Endothelial cell of umbilical vein (primary cell): ENCODE results near the gene CTBP2. TPM values are rescaled to one million over a fixed set of nuclear protein-coding genes. Genes with fewer than 3 reads are reported as not detected.

Experiments
- BruUV-seq: library from RNA; stranded (reverse); fragments of 400-500 nt; replicated peaks from 2 replicates; lab custom pipeline; 2021; lab: Mats Ljungman, UMichigan
- CTCF ChIA-PET: fragments of 300-600, 350-600 bp; sonication (Branson Sonifier 250); formaldehyde crosslinking; loops from one replicate; lab custom pipeline; 2021; ENCODE audit warnings: antibody characterized with exemption, inconsistent platforms; lab: Charles Lee
- POLR2A ChIA-PET: fragments of 300-600, 350-600 bp; sonication (Branson Sonifier 250); formaldehyde crosslinking; loops from one replicate; lab custom pipeline; 2021; ENCODE audit warnings: antibody characterized with exemption, inconsistent platforms; lab: Charles Lee
- DNase-seq: peaks from one replicate; pipeline ENCODE4 v3.0.0-alpha.2; 2011; ENCODE audit warnings: low read depth, low spot score
- FAIRE-seq: peaks from 2 replicates; lab custom pipeline; 2011; peaks lifted over from hg19 to GRCh38; lab: Jason Lieb, UNC
- H2AFZ ChIP-seq: 2 replicates; pipeline ENCODE4 v1.6.0; 2012; ENCODE audit warnings: low read depth, low read length, control low read depth, inconsistent platforms
- H3K27ac ChIP-seq: 2 replicates; pipeline ENCODE4 v1.5.1; 2011; ENCODE audit warnings: low read depth, mild to moderate bottlenecking, control low read depth, low read length, moderate library complexity; ENCODE audit not compliant: insufficient read depth
- H3K27me3 ChIP-seq, 2 experiments: 2 replicates each; pipeline versions ENCODE4 v1.6.0 to v1.6.1; 2011; ENCODE audit warnings: low read length in 2 of 2, mixed read lengths in 1 of 2; ENCODE audit not compliant: control insufficient read depth in 2 of 2, insufficient read depth in 2 of 2
- H3K36me3 ChIP-seq, 2 experiments: 2 replicates in 1 of 2; 3 replicates in 1 of 2; pipeline ENCODE4 v1.5.1; 2011; ENCODE audit warnings: low read length in 2 of 2, mild to moderate bottlenecking in 1 of 2, moderate library complexity in 1 of 2; ENCODE audit not compliant: control insufficient read depth in 2 of 2, insufficient read depth in 2 of 2; ENCODE audit errors: extremely low read depth in 1 of 2
- H3K4me1 ChIP-seq: 3 replicates; pipeline ENCODE4 v1.5.1; 2011; ENCODE audit warnings: mild to moderate bottlenecking, low read length; ENCODE audit not compliant: control insufficient read depth, insufficient read depth; ENCODE audit errors: extremely low read depth
- H3K4me2 ChIP-seq: 2 replicates; pipeline ENCODE4 v1.6.1; 2011; ENCODE audit warnings: low read length, control low read depth, mixed read lengths; ENCODE audit not compliant: insufficient read depth
- H3K4me3 ChIP-seq, 3 experiments: fragments of 200-600 bp in 1 of 3; sonication (generic), shearing (Covaris generic) in 1 of 3; replicated peaks in 1 of 3; 2 replicates each; pipeline ENCODE4 v1.5.1; 2011 to 2016; ENCODE audit warnings: control low read depth in 3 of 3, low read length in 3 of 3, mild to moderate bottlenecking in 2 of 3, inconsistent platforms in 1 of 3, low read depth in 1 of 3, moderate library complexity in 1 of 3; ENCODE audit not compliant: insufficient read depth in 1 of 3
- H3K79me2 ChIP-seq: 2 replicates; pipeline ENCODE4 v1.6.0; 2012; ENCODE audit warnings: low read length, inconsistent platforms; ENCODE audit not compliant: control insufficient read depth, insufficient read depth
- H3K9ac ChIP-seq: replicated peaks from 2 replicates; pipeline ENCODE3; 2011; ENCODE audit warnings: low read length, control low read depth; ENCODE audit not compliant: insufficient read depth; ENCODE audit errors: extremely low read depth
- H3K9me1 ChIP-seq: replicated peaks from 3 replicates; pipeline ENCODE4 v1.6.0; 2011; ENCODE audit warnings: mild to moderate bottlenecking, low read length; ENCODE audit not compliant: control insufficient read depth, insufficient read depth; ENCODE audit errors: extremely low read depth
- H3K9me3 ChIP-seq: replicated peaks from 2 replicates; pipeline ENCODE4 v1.5.1; 2012; ENCODE audit warnings: low read length, inconsistent platforms; ENCODE audit not compliant: control insufficient read depth, insufficient read depth
- H4K20me1 ChIP-seq: replicated peaks from 2 replicates; pipeline ENCODE3; 2011; ENCODE audit warnings: mild to moderate bottlenecking, low read length; ENCODE audit not compliant: control insufficient read depth, insufficient read depth; ENCODE audit errors: extremely low read depth
- EZH2 ChIP-seq: IDR thresholded peaks from 2 replicates; pipeline ENCODE4 v1.6.1; 2012; ENCODE audit warnings: borderline replicate concordance, low read depth, mild to moderate bottlenecking, moderate library complexity, low read length, inconsistent platforms; ENCODE audit not compliant: severe bottlenecking
- FOS ChIP-seq: IDR thresholded peaks from 2 replicates; pipeline ENCODE4 v1.6.1; 2011; ENCODE audit warnings: mild to moderate bottlenecking, low read length, moderate library complexity, borderline replicate concordance; ENCODE audit not compliant: insufficient read depth
- GATA2 ChIP-seq: IDR thresholded peaks from 2 replicates; pipeline ENCODE4 v1.7.0; 2011; ENCODE audit warnings: low read depth, mild to moderate bottlenecking, moderate library complexity, mixed read lengths, low read length; ENCODE audit not compliant: insufficient read length, insufficient read depth
- JUN ChIP-seq: IDR thresholded peaks from 2 replicates; pipeline ENCODE4 v1.6.1; 2011; ENCODE audit warnings: borderline replicate concordance, low read depth; ENCODE audit not compliant: insufficient read length, insufficient read depth
- MYC ChIP-seq: IDR thresholded peaks from one replicate; pipeline ENCODE4 v1.6.1; 2011; ENCODE audit warnings: mild to moderate bottlenecking, low read depth, low read length
- POLR2A ChIP-seq: IDR thresholded peaks from 2 replicates; pipeline ENCODE4 v1.6.1; 2012; ENCODE audit warnings: low read depth, mild to moderate bottlenecking, control low read depth, low read length
- POLR2AphosphoS5 ChIP-seq: IDR thresholded peaks from 2 replicates; pipeline ENCODE4 v1.6.1; 2012; ENCODE audit warnings: low read depth, mild to moderate bottlenecking, control low read depth, low read length, moderate library complexity; ENCODE audit not compliant: insufficient read depth
- dilution Hi-C: fragments of 300-500 bp; cut with MboI; formaldehyde crosslinking; loops from one replicate; pipeline ENCODE4 v1.15.0; 2019; ENCODE audit warnings: low sequenced_read_pairs; ENCODE audit not compliant: extremely low pct_ligation_motif_present
- intact Hi-C: fragments of 100-400 bp; cut with micrococcal nuclease; formaldehyde crosslinking; loops from one replicate; pipeline ENCODE4 v1.10.0; 2022
- polyA plus RNA-seq, 4 experiments: library from polyadenylated mRNA; depleted of rRNA in 3 of 4; stranded (reverse) in 3 of 4; unstranded in 1 of 4; fragments of >200 nt; gene quantifications; 2 replicates each; pipeline versions ENCODE4 v1.2.1 to v1.2.3, GENCODE V29; 2011 to 2012; ENCODE audit warnings: missing spikeins in 1 of 4
- total RNA-seq: library from RNA; stranded (reverse); gene quantifications from 2 replicates; pipeline ENCODE4 v1.2.3, GENCODE V29; 2021
- TF ChIP-seq, protein P1 (sequence below): IDR thresholded peaks from 2 replicates; pipeline ENCODE4 v1.6.1; 2011; ENCODE audit not compliant: insufficient read depth, insufficient read length
- TF ChIP-seq, protein P2 (sequence below), 2 donors: IDR thresholded peaks; 1 replicate in 1 of 2; 2 replicates in 1 of 2; pipeline ENCODE4 v1.5.1; 2011; ENCODE audit warnings: low read length in 2 of 2, mild to moderate bottlenecking in 2 of 2, moderate library complexity in 2 of 2, control low read depth in 1 of 2, inconsistent platforms in 1 of 2, low read depth in 1 of 2; ENCODE audit not compliant: insufficient read depth in 1 of 2; ENCODE audit errors: extremely low read depth in 1 of 2

The CTBP2 gene
- total and polyA plus RNA-seq, 2 donors (not counting 3 experiments of a cell fraction or from before 2014, with no cell fraction given), result 118 to 128 TPM

DNA sequence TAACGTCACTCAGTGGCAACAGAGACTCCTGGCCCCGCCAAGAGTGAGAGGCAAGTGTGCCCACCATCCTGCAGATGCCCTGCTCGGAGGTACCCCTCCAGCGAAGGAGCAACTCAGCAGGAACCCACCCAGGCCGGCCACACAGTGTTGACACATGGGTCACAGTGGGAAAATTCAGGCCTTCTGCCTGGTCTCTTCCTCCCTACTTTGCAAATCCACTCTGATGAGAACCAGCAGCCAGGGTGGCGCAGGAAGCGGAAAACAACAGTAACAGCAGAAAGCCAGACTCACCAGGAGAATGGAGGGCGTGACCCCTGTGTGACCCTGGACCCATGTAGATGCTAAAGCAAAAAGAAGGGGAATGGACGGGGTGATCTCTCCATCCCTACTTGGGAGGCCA, 53.8 kb downstream of the CTBP2 start:
- TF ChIP-seq FOS, result no peak
- TF ChIP-seq MYC, result no peak
- no peak for TF ChIP-seq JUN
- TF ChIP-seq, protein P1, sequence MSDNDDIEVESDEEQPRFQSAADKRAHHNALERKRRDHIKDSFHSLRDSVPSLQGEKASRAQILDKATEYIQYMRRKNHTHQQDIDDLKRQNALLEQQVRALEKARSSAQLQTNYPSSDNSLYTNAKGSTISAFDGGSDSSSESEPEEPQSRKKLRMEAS, result no peak
- TF ChIP-seq EZH2, result no peak
- no peak for TF ChIP-seq GATA2
- TF ChIP-seq, protein P2, sequence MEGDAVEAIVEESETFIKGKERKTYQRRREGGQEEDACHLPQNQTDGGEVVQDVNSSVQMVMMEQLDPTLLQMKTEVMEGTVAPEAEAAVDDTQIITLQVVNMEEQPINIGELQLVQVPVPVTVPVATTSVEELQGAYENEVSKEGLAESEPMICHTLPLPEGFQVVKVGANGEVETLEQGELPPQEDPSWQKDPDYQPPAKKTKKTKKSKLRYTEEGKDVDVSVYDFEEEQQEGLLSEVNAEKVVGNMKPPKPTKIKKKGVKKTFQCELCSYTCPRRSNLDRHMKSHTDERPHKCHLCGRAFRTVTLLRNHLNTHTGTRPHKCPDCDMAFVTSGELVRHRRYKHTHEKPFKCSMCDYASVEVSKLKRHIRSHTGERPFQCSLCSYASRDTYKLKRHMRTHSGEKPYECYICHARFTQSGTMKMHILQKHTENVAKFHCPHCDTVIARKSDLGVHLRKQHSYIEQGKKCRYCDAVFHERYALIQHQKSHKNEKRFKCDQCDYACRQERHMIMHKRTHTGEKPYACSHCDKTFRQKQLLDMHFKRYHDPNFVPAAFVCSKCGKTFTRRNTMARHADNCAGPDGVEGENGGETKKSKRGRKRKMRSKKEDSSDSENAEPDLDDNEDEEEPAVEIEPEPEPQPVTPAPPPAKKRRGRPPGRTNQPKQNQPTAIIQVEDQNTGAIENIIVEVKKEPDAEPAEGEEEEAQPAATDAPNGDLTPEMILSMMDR (IDR thresholded peaks at IDR 0.05; ENCODE audit: extremely low read depth in 1 of 2, insufficient read depth in 1 of 2, low read depth in 1 of 2, low read length in 2 of 2), result no peak
- no peak for TF ChIP-seq POLR2A
- no peak for TF ChIP-seq POLR2AphosphoS5
- ChIA-PET CTCF (no interaction called here), POLR2A (no interaction called here)
- BruUV-seq, result no TSS peak
- Histone ChIP-seq H3K27me3 (no peaks in the 10 kb centered on the region), H3K27ac (no peak overlapping the region), H3K4me1 (peaks cover 3% of the 10 kb centered on the region), H3K9me3 (no peaks in the 10 kb centered on the region), H3K4me3 (no peak overlapping the region), H4K20me1 (peaks cover 6% of the 10 kb centered on the region), H3K4me2 (no peak overlapping the region), H3K36me3 (peaks cover 2 to 45% of the 10 kb centered on the region in 2 experiments), H3K9me1 (no peaks in the 10 kb centered on the region), H3K79me2 (peaks cover 99% of the 10 kb centered on the region), H3K9ac (no peak overlapping the region), H2AFZ (no peak overlapping the region)
- intact Hi-C loops (no loop called here), dilution Hi-C loops (no loop called here)
- DNase-seq (no peak), FAIRE-seq (no peak)
